Liver (tissue), 9 donors: ENCODE data around the gene PTPRD. TPM values are rescaled to one million over a fixed set of nuclear protein-coding genes. Genes with fewer than 3 reads are reported as not detected.

Source experiments
- DNase-seq: peaks from one replicate; pipeline ENCODE4 v3.0.0-alpha.2; 2017; ENCODE audit warnings: low spot score
- H3K27ac ChIP-seq, 2 donors: one replicate each; pipeline ENCODE4 v1.7.0; 2013; ENCODE audit warnings: inconsistent platforms in 2 of 2, low read length in 2 of 2, control low read depth in 1 of 2, low read depth in 1 of 2, mild to moderate bottlenecking in 1 of 2
- H3K27me3 ChIP-seq, 4 donors: one replicate each; pipeline versions ENCODE4 v1.6.1 to v1.7.0; 2013; ENCODE audit warnings: low read length in 3 of 4, inconsistent platforms in 1 of 4, mild to moderate bottlenecking in 1 of 4, moderate library complexity in 1 of 4; ENCODE audit not compliant: control insufficient read depth in 4 of 4, insufficient read depth in 4 of 4
- H3K36me3 ChIP-seq, 4 donors: one replicate each; pipeline versions ENCODE4 v1.6.1 to v1.7.0; 2013; ENCODE audit warnings: low read length in 3 of 4, mild to moderate bottlenecking in 3 of 4, low read depth in 1 of 4, moderate library complexity in 1 of 4; ENCODE audit not compliant: control insufficient read depth in 4 of 4, insufficient read depth in 3 of 4
- H3K4me1 ChIP-seq, 4 donors: one replicate each; pipeline versions ENCODE4 v1.6.1 to v1.7.0; 2013; ENCODE audit warnings: low read length in 3 of 4, mild to moderate bottlenecking in 3 of 4, moderate library complexity in 1 of 4; ENCODE audit not compliant: control insufficient read depth in 4 of 4, insufficient read depth in 4 of 4
- H3K4me3 ChIP-seq, 3 donors: one replicate each; pipeline versions ENCODE4 v1.6.1 to v1.7.0; 2013; ENCODE audit warnings: low read length in 3 of 3, control low read depth in 1 of 3, low read depth in 1 of 3, mild to moderate bottlenecking in 1 of 3
- H3K9ac ChIP-seq, 2 donors: one replicate each; pipeline ENCODE4 v1.7.0; 2013; ENCODE audit warnings: low read length in 2 of 2, mild to moderate bottlenecking in 2 of 2, moderate library complexity in 2 of 2, control low read depth in 1 of 2, low read depth in 1 of 2
- H3K9me3 ChIP-seq, 4 donors: one replicate each; pipeline versions ENCODE4 v1.6.1 to v1.7.0; 2013; ENCODE audit warnings: low read length in 3 of 4; ENCODE audit not compliant: control insufficient read depth in 4 of 4
- EGR1 ChIP-seq, 2 donors: IDR thresholded peaks; 2 replicates each; pipeline ENCODE4 v1.6.1; 2016 to 2018; ENCODE audit warnings: antibody characterized with exemption in 2 of 2, low read depth in 2 of 2
- FOXA1 ChIP-seq: IDR thresholded peaks from 2 replicates; pipeline ENCODE4 v1.6.1; 2016; ENCODE audit warnings: antibody characterized with exemption
- FOXA2 ChIP-seq: IDR thresholded peaks from 2 replicates; pipeline ENCODE4 v1.6.1; 2016; ENCODE audit warnings: antibody characterized with exemption
- GABPA ChIP-seq, 2 donors: IDR thresholded peaks in 1 of 2; conservative IDR thresholded peaks in 1 of 2; 2 replicates each; pipeline ENCODE4 v1.6.1; 2016; ENCODE audit warnings: antibody characterized with exemption in 2 of 2, mild to moderate bottlenecking in 1 of 2, moderate library complexity in 1 of 2
- HNF4A ChIP-seq, 2 donors: conservative IDR thresholded peaks; 2 replicates each; pipeline ENCODE4 v1.6.1; 2016; ENCODE audit warnings: antibody characterized with exemption in 2 of 2, mild to moderate bottlenecking in 2 of 2
- HNF4G ChIP-seq: IDR thresholded peaks from 2 replicates; pipeline ENCODE4 v1.6.1; 2016; ENCODE audit warnings: antibody characterized with exemption
- JUND ChIP-seq, 2 donors: IDR thresholded peaks; 2 replicates each; pipeline ENCODE4 v1.6.1; 2016; ENCODE audit warnings: antibody characterized with exemption in 2 of 2
- MAX ChIP-seq: IDR thresholded peaks from 2 replicates; pipeline ENCODE4 v1.6.1; 2016; ENCODE audit warnings: antibody characterized with exemption
- NR2F2 ChIP-seq: IDR thresholded peaks from 2 replicates; pipeline ENCODE4 v1.6.1; 2016; ENCODE audit warnings: antibody characterized with exemption
- RAD21 ChIP-seq, 2 donors: IDR thresholded peaks; 2 replicates each; pipeline ENCODE4 v1.6.1; 2016; ENCODE audit warnings: antibody characterized with exemption in 2 of 2, mild to moderate bottlenecking in 2 of 2
- RXRA ChIP-seq, 2 donors: IDR thresholded peaks; 2 replicates each; pipeline ENCODE4 v1.6.1; 2017 to 2018; ENCODE audit warnings: antibody characterized with exemption in 2 of 2, mild to moderate bottlenecking in 1 of 2
- SP1 ChIP-seq: IDR thresholded peaks from 2 replicates; pipeline ENCODE4 v1.6.1; 2018; ENCODE audit warnings: antibody characterized with exemption, mild to moderate bottlenecking
- TAF1 ChIP-seq: conservative IDR thresholded peaks from 2 replicates; pipeline ENCODE4 v1.6.1; 2016; ENCODE audit warnings: antibody characterized with exemption, mild to moderate bottlenecking
- YY1 ChIP-seq: IDR thresholded peaks from 2 replicates; pipeline ENCODE4 v1.6.1; 2016; ENCODE audit warnings: antibody characterized with exemption, mild to moderate bottlenecking
- ZBTB33 ChIP-seq: IDR thresholded peaks from 2 replicates; pipeline ENCODE4 v1.6.1; 2016; ENCODE audit warnings: antibody characterized with exemption
- WGBS: extraction: QIAGEN DNeasy Blood & Tissue Kit; methylation state at CpG from one replicate; pipeline ENCODE4 v1.1.7; 2013; 5-methylcytosine and 5-hydroxymethylcytosine counted together
- polyA plus RNA-seq, 2 donors: library from polyadenylated mRNA; stranded (reverse) in 1 of 2; unstranded in 1 of 2; fragments of 200-250 nt in 1 of 2; fragments of >200 nt in 1 of 2; fragmentation: Nextera tagmentation in 1 of 2; extraction: Ambion mirVana in 1 of 2; gene quantifications; one replicate each; pipeline versions ENCODE4 v1.2.1 to v1.2.3, GENCODE V29; 2013 to 2015
- total RNA-seq, 2 donors: library from RNA; depleted of rRNA; stranded (reverse); fragments of >200 nt; gene quantifications; one replicate each; pipeline ENCODE4 v1.2.3, GENCODE V29; 2014
- TF ChIP-seq, protein P1 (sequence below): fragments of 150-350 bp; IDR thresholded peaks from 2 replicates; pipeline ENCODE4 v1.5.1; 2017; ENCODE audit warnings: improper control_type of control experiment, low read depth, low read length; ENCODE audit not compliant: missing input control
- TF ChIP-seq, protein P2 (sequence below): IDR thresholded peaks from 2 replicates; pipeline ENCODE4 v1.6.1; 2016; ENCODE audit warnings: antibody characterized with exemption, mild to moderate bottlenecking
- donor health status: healthy.
- donor health status: healthy.
- donor health status: healthy.
- donor health status: healthy.
- donor health status: healthy.

Gene PTPRD
- total and polyA plus RNA-seq, 4 donors: 0.78 to 34.2 (median 4.7) TPM

DNA sequence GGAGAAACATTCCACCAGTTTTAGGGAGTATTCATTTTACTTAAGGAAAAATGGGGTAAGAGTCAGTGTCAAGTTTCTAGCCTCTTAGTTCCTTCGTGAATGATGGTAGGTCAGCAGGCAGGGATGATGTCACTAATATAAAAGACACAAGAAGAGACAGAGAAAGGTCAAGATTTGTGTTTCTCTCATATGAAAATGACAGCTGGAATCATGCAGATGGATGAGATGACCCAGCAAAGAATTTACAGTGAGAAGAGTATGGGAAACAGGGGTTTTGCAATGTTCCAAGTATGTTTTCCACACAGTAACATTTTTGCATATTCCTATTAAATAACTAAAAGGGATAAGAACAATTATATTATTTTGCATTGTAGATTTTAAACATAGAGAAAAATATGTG lies 2063.6 kb downstream of the PTPRD start:
- DNase-seq: no peak
- H3K4me1 ChIP-seq: no peaks in the 10 kb centered on the region
- no peak overlapping the region for H3K27ac ChIP-seq
- no peaks in the 10 kb centered on the region for H3K27me3 ChIP-seq
- no peaks in the 10 kb centered on the region for H3K36me3 ChIP-seq
- no peaks in the 10 kb centered on the region for H3K9me3 ChIP-seq
- TF ChIP-seq RXRA (IDR thresholded peaks at IDR 0.05) (no peak), ZBTB33 (no peak), EGR1 (IDR thresholded peaks at IDR 0.05; ENCODE audit: low read depth in 2 of 2) (no peak), RAD21 (IDR thresholded peaks at IDR 0.05) (no peak), HNF4G (no peak)
- TF ChIP-seq, protein P1, sequence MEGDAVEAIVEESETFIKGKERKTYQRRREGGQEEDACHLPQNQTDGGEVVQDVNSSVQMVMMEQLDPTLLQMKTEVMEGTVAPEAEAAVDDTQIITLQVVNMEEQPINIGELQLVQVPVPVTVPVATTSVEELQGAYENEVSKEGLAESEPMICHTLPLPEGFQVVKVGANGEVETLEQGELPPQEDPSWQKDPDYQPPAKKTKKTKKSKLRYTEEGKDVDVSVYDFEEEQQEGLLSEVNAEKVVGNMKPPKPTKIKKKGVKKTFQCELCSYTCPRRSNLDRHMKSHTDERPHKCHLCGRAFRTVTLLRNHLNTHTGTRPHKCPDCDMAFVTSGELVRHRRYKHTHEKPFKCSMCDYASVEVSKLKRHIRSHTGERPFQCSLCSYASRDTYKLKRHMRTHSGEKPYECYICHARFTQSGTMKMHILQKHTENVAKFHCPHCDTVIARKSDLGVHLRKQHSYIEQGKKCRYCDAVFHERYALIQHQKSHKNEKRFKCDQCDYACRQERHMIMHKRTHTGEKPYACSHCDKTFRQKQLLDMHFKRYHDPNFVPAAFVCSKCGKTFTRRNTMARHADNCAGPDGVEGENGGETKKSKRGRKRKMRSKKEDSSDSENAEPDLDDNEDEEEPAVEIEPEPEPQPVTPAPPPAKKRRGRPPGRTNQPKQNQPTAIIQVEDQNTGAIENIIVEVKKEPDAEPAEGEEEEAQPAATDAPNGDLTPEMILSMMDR: no peak
- 89% methylated on average over 1 of the region's 1 CpG for WGBS
- no peak overlapping the region for H3K9ac ChIP-seq
- H3K4me3 ChIP-seq: no peak overlapping the region

- no peak for DNase-seq
- no peak overlapping the region for H3K9ac ChIP-seq
- H3K36me3 ChIP-seq: no peaks in the 10 kb centered on the region
- H3K27me3 ChIP-seq: no peaks in the 10 kb centered on the region
- no peak overlapping the region for H3K27ac ChIP-seq
- 80% methylated on average over 2 of the region's 2 CpGs for WGBS
- no peak overlapping the region for H3K4me3 ChIP-seq
- no peaks in the 10 kb centered on the region for H3K9me3 ChIP-seq
- no peaks in the 10 kb centered on the region for H3K4me1 ChIP-seq
- TF ChIP-seq RXRA (IDR thresholded peaks at IDR 0.05) (no peak), YY1 (no peak), JUND (IDR thresholded peaks at IDR 0.05) (no peak), FOXA2 (no peak), FOXA1 (no peak), NR2F2 (no peak), HNF4G (no peak), RAD21 (IDR thresholded peaks at IDR 0.05) (no peak), EGR1 (IDR thresholded peaks at IDR 0.05; ENCODE audit: low read depth in 2 of 2) (no peak), GABPA (IDR thresholded peaks at IDR 0.05 in 1 of 2, conservative IDR thresholded peaks at IDR 0.05 in 1 of 2) (no peak), HNF4A (conservative IDR thresholded peaks at IDR 0.05) (no peak), SP1 (no peak), ZBTB33 (no peak), TAF1 (no peak), MAX (no peak)
- TF ChIP-seq, protein P1: no peak
- TF ChIP-seq, protein P2, sequence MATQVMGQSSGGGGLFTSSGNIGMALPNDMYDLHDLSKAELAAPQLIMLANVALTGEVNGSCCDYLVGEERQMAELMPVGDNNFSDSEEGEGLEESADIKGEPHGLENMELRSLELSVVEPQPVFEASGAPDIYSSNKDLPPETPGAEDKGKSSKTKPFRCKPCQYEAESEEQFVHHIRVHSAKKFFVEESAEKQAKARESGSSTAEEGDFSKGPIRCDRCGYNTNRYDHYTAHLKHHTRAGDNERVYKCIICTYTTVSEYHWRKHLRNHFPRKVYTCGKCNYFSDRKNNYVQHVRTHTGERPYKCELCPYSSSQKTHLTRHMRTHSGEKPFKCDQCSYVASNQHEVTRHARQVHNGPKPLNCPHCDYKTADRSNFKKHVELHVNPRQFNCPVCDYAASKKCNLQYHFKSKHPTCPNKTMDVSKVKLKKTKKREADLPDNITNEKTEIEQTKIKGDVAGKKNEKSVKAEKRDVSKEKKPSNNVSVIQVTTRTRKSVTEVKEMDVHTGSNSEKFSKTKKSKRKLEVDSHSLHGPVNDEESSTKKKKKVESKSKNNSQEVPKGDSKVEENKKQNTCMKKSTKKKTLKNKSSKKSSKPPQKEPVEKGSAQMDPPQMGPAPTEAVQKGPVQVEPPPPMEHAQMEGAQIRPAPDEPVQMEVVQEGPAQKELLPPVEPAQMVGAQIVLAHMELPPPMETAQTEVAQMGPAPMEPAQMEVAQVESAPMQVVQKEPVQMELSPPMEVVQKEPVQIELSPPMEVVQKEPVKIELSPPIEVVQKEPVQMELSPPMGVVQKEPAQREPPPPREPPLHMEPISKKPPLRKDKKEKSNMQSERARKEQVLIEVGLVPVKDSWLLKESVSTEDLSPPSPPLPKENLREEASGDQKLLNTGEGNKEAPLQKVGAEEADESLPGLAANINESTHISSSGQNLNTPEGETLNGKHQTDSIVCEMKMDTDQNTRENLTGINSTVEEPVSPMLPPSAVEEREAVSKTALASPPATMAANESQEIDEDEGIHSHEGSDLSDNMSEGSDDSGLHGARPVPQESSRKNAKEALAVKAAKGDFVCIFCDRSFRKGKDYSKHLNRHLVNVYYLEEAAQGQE: no peak
Observed at GRCh38 chr9:8543219-8543618, 2069.6 kb downstream of the PTPRD start.
